Measurements from ENCODE around the gene ZNF423.
"Not testable (repeated sequence)": the region's sequence is repeated elsewhere in the genome, so short reads cannot be mapped to it uniquely, and the experiment has no call there.

ZNF423 gene

DNA sequence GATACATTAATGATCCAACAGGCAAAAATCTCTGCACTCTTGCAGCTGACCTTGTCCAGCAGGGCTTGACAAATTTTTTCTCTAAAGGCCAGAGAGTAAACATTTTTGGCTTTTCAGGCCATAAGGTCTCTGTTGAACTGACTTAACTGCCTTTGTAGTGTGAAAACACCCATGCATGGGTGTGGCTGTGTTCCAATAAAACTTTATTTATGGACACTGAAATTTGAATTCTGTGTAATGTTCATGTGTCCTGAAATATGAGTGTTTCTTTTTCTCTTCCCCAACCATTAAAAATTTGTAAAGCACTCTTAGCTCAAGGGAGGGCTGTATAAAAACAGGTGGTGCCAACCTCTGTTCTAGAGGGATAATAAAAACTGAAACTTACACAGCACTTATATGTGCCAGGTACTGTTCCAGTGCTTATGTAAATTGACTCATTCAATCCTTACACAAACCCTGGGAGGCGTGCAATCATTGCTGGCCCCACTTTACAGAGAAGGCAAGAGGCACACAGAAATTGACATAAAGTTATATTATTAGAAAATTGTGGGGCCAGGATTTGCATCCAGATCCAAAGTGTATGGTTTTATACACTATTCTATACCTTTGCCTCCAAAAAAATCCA lies 18.8 kb upstream of the ZNF423 start:
- CTCF ChIA-PET: interaction anchor here (0.7 to 2.4 kb wide), 2 partner anchors 17 to 150 kb away, joined by 3 to 14 read pairs; partner anchors contain the start of gene CNEP1R1
- TF ChIP-seq BHLHE40 (IDR thresholded peaks at IDR 0.05; ENCODE audit: borderline replicate concordance): no peak
- TF ChIP-seq ARNT (IDR thresholded peaks at IDR 0.05): no peak
- no peak for TF ChIP-seq FOXM1 (IDR thresholded peaks at IDR 0.05; ENCODE audit: borderline replicate concordance)
- TF ChIP-seq HDGF (IDR thresholded peaks at IDR 0.05; ENCODE audit: borderline replicate concordance): no peak
- no peak for TF ChIP-seq FOXK2 (IDR thresholded peaks at IDR 0.05)
- TF ChIP-seq ZNF384 (IDR thresholded peaks at IDR 0.05): no peak
- TF ChIP-seq NFRKB (IDR thresholded peaks at IDR 0.05): no peak
- no peak for TF ChIP-seq TARDBP (IDR thresholded peaks at IDR 0.05)
- TF ChIP-seq CTBP1 (IDR thresholded peaks at IDR 0.05; ENCODE audit: borderline replicate concordance): no peak
- TF ChIP-seq FOXA1 (IDR thresholded peaks at IDR 0.05): no peak
- TF ChIP-seq, protein P1, sequence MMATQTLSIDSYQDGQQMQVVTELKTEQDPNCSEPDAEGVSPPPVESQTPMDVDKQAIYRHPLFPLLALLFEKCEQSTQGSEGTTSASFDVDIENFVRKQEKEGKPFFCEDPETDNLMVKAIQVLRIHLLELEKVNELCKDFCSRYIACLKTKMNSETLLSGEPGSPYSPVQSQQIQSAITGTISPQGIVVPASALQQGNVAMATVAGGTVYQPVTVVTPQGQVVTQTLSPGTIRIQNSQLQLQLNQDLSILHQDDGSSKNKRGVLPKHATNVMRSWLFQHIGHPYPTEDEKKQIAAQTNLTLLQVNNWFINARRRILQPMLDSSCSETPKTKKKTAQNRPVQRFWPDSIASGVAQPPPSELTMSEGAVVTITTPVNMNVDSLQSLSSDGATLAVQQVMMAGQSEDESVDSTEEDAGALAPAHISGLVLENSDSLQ (IDR thresholded peaks at IDR 0.05): no peak
- no peak for TF ChIP-seq ELF4 (IDR thresholded peaks at IDR 0.05)
- TF ChIP-seq SP1 (IDR thresholded peaks at IDR 0.05): no peak
- no peak for TF ChIP-seq LEF1 (IDR thresholded peaks at IDR 0.05; ENCODE audit: borderline replicate concordance)
- TF ChIP-seq SUZ12 (IDR thresholded peaks at IDR 0.05): no peak
- TF ChIP-seq L3MBTL2 (conservative IDR thresholded peaks at IDR 0.05): no peak
- DNase-seq (ENCODE audit: extremely low spot score): no peak
- POLR2A ChIA-PET: no interaction called here

DNA sequence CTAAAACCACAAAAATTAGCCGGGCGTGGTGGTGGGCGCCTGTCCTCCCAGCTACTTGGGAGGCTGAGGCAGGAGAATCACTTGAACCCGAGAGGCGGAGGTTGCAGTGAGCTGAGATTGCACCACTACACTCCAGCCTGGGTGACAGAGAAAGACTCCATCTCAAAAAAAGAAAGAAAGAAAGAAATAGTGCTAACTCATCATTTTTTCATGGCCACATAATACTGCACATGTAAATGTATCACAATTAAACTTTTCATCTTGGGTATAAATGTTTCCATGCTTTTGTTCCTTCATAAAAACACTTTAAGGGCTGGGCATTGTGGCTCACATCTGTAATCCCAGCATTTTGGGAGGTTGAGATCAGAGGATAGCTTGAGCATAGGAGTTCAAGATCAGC lies 15.9 kb upstream of the ZNF423 start:
- POLR2A ChIA-PET; CTCF ChIA-PET; DNase-seq (ENCODE audit: extremely low spot score): not testable (repeated sequence)

DNA sequence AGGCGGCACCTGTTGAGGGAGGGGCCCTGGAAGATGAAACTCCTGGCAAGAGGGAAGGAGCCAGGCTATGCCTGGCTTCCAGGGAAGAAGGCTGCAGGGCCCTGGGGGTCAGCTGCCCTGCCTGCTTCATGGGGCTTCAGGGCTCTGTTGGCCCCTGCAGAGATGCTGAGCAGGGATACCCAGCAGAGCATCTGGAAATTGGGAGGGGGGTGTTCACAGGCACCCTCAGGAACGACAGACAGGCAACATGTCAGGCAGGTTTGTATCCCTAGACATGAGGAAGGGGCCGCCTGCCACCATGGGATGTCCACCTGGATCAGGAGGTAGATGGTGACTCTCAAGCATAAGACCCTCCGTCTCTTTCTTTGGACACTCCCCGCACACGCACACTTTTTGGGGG lies 13.8 kb upstream of the ZNF423 start:
- CTCF ChIA-PET: no interaction called here
- TF ChIP-seq FOXM1 (IDR thresholded peaks at IDR 0.05; ENCODE audit: borderline replicate concordance) (no peak), FOXA1 (IDR thresholded peaks at IDR 0.05) (no peak), ARNT (IDR thresholded peaks at IDR 0.05) (no peak), NFRKB (IDR thresholded peaks at IDR 0.05) (no peak), LEF1 (IDR thresholded peaks at IDR 0.05; ENCODE audit: borderline replicate concordance) (no peak), ZNF384 (IDR thresholded peaks at IDR 0.05) (no peak), SP1 (IDR thresholded peaks at IDR 0.05) (no peak), FOXK2 (IDR thresholded peaks at IDR 0.05) (no peak), CTBP1 (IDR thresholded peaks at IDR 0.05; ENCODE audit: borderline replicate concordance) (no peak), HDGF (IDR thresholded peaks at IDR 0.05; ENCODE audit: borderline replicate concordance) (no peak), L3MBTL2 (conservative IDR thresholded peaks at IDR 0.05) (no peak), SUZ12 (IDR thresholded peaks at IDR 0.05) (no peak), BHLHE40 (IDR thresholded peaks at IDR 0.05; ENCODE audit: borderline replicate concordance) (no peak)
- TF ChIP-seq, protein P1 (IDR thresholded peaks at IDR 0.05): no peak
- DNase-seq (ENCODE audit: extremely low spot score): no peak
- POLR2A ChIA-PET: no interaction called here

DNA sequence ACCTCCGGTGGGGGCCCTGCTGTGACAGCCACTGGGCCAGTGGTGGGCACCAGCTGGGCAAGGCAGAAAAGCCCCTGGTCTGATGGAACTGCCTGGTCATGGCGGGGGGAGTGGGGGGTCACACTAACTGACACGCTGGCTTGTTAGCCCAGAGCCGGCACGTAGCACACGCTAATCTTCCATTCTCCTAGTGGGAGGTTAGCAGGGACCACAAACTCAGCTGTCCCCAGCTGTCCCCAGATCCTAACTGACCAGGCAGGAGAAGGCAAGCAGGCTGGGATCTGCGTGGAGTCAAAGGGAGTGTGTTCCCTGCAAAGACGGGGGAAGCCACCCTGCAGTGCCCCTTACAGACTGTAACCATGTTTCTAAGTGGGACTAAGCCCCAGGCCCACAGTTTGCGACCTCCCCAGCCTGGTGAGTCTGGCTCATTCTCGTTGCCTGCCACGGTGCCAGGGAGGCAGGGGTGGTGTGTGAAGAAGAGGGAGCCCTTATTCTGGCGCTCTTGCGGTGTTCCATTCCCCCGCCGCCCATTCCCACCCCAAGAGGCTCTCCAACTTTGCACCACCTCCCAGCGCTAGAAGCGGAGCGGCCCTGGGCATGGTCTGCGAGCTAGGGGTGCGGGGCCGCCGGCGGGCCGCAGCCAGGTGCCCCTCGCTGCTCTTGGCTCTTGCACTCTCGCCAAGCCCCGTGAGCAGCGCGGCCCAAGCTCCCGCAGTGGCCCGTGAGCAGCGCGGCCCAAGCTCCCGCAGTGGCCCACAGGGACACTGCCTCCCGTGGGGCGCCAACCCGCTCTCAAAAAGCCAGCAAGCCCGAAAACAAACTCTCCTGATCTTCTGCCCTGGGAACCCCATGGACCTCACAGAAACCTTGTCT lies 12.1 kb upstream of the ZNF423 start:
- ChIA-PET POLR2A (no interaction called here), CTCF (no interaction called here)
- DNase-seq (ENCODE audit: extremely low spot score): no peak
- no peak for TF ChIP-seq LEF1 (IDR thresholded peaks at IDR 0.05; ENCODE audit: borderline replicate concordance)
- no peak for TF ChIP-seq SP1 (IDR thresholded peaks at IDR 0.05)
- no peak for TF ChIP-seq ZNF384 (IDR thresholded peaks at IDR 0.05)
- no peak for TF ChIP-seq CTBP1 (IDR thresholded peaks at IDR 0.05; ENCODE audit: borderline replicate concordance)
- no peak for TF ChIP-seq ARNT (IDR thresholded peaks at IDR 0.05)
- no peak for TF ChIP-seq FOXA1 (IDR thresholded peaks at IDR 0.05)
- TF ChIP-seq BHLHE40 (IDR thresholded peaks at IDR 0.05; ENCODE audit: borderline replicate concordance): no peak
- TF ChIP-seq, protein P1 (IDR thresholded peaks at IDR 0.05): no peak
- TF ChIP-seq FOXK2 (IDR thresholded peaks at IDR 0.05): no peak
- no peak for TF ChIP-seq ELF4 (IDR thresholded peaks at IDR 0.05)

DNA sequence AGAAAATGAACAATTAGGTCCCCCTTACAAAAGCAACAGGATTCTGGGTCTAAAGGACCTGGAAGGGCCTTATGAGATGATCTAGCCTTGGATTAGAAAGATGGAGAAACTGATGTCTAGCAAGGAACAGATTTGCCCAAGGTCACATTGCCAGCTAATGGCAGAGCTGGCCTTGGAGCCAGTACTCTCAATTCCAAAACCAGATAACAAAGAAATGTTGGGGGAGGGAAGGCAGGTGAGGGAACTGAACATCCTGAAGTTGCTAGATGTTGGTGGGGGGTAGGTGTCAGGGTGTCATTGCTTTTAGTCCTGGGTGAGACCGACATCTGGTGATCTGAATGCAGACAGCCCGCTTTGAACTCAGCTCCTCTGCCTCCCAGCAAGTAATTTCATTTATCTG lies 11.3 kb upstream of the ZNF423 start:
- ChIA-PET POLR2A (no interaction called here), CTCF (interaction anchor here (0.6 to 1.0 kb wide), 2 partner anchors 9 to 10 kb away, joined by 3 read pairs; no protein-coding TSS in a partner anchor)
- DNase-seq (ENCODE audit: extremely low spot score): no peak
- TF ChIP-seq SP1 (IDR thresholded peaks at IDR 0.05): no peak
- no peak for TF ChIP-seq FOXA1 (IDR thresholded peaks at IDR 0.05)
- no peak for TF ChIP-seq ARNT (IDR thresholded peaks at IDR 0.05)
- no peak for TF ChIP-seq ZNF384 (IDR thresholded peaks at IDR 0.05)
- no peak for TF ChIP-seq CTBP1 (IDR thresholded peaks at IDR 0.05; ENCODE audit: borderline replicate concordance)
- TF ChIP-seq FOXM1 (IDR thresholded peaks at IDR 0.05; ENCODE audit: borderline replicate concordance): no peak
- TF ChIP-seq ELF4 (IDR thresholded peaks at IDR 0.05): no peak
- no peak for TF ChIP-seq LEF1 (IDR thresholded peaks at IDR 0.05; ENCODE audit: borderline replicate concordance)
- no peak for TF ChIP-seq BHLHE40 (IDR thresholded peaks at IDR 0.05; ENCODE audit: borderline replicate concordance)
- TF ChIP-seq, protein P1 (IDR thresholded peaks at IDR 0.05): no peak
- TF ChIP-seq SUZ12 (IDR thresholded peaks at IDR 0.05): no peak
- no peak for TF ChIP-seq FOXK2 (IDR thresholded peaks at IDR 0.05)
